Measurements from ENCODE around the gene ERN1. TPM values are rescaled to one million over a fixed set of nuclear protein-coding genes. Genes with fewer than 3 reads are reported as not detected.
A peak's percentile ranks its signal among the peaks of the same experiment; 100 is the strongest.
"Not testable (repeated sequence)": the region's sequence is repeated elsewhere in the genome, so short reads cannot be mapped to it uniquely, and the experiment has no call there.

ERN1 gene
- total RNA-seq, 1 donor from 2014 or later = 22.1 TPM

- H3K36me3 ChIP-seq (ENCODE audit: control insufficient read depth, insufficient read depth, low read length) = peaks cover 3% of the 10 kb centered on the region
- no peak for FAIRE-seq
- no peaks in the 10 kb centered on the region for H3K27me3 ChIP-seq (ENCODE audit: control insufficient read depth, insufficient read depth, low read length)
- no peak for TF ChIP-seq CTCF (IDR thresholded peaks at IDR 0.05; ENCODE audit: insufficient read depth, low read length, severe bottlenecking)
- DNase-seq (ENCODE audit: low read depth) = peak; percentile 55
- H3K4me3 ChIP-seq (ENCODE audit: low read depth, low read length) = no peak overlapping the region
Observed at GRCh38 chr17:64174686-64175456, 44.9 kb upstream of the ERN1 start.

- H3K36me3 ChIP-seq (ENCODE audit: control insufficient read depth, insufficient read depth, low read length) = peaks cover 3% of the 10 kb centered on the region
- no peak overlapping the region for H3K4me3 ChIP-seq (ENCODE audit: low read depth, low read length)
- no peak for FAIRE-seq
- H3K27me3 ChIP-seq (ENCODE audit: control insufficient read depth, insufficient read depth, low read length) = no peaks in the 10 kb centered on the region
- TF ChIP-seq CTCF (IDR thresholded peaks at IDR 0.05; ENCODE audit: insufficient read depth, low read length, severe bottlenecking) = no peak
- no peak for DNase-seq (ENCODE audit: low read depth)
Observed at GRCh38 chr17:64173646-64174045, 43.7 kb upstream of the ERN1 start.

- DNase-seq (ENCODE audit: low read depth) (no peak), FAIRE-seq (no peak)
- Histone ChIP-seq H3K4me3 (ENCODE audit: low read depth, low read length) (no peak overlapping the region), H3K27me3 (ENCODE audit: control insufficient read depth, insufficient read depth, low read length) (no peaks in the 10 kb centered on the region), H3K36me3 (ENCODE audit: control insufficient read depth, insufficient read depth, low read length) (peaks cover 3% of the 10 kb centered on the region)
- TF ChIP-seq CTCF (IDR thresholded peaks at IDR 0.05; ENCODE audit: insufficient read depth, low read length, severe bottlenecking) = no peak
Observed at GRCh38 chr17:64172510-64172909, 42.6 kb upstream of the ERN1 start.

GRCh38 chr17:64171041-64171440, 41.1 kb upstream of the ERN1 start:
- no peak for TF ChIP-seq CTCF (IDR thresholded peaks at IDR 0.05; ENCODE audit: insufficient read depth, low read length, severe bottlenecking)
- FAIRE-seq (no peak), DNase-seq (ENCODE audit: low read depth) (peak; percentile 93)
- Histone ChIP-seq H3K36me3 (ENCODE audit: control insufficient read depth, insufficient read depth, low read length) (peaks cover 4% of the 10 kb centered on the region), H3K27me3 (ENCODE audit: control insufficient read depth, insufficient read depth, low read length) (no peaks in the 10 kb centered on the region), H3K4me3 (ENCODE audit: low read depth, low read length) (no peak overlapping the region)

GRCh38 chr17:64170286-64170685, 40.3 kb upstream of the ERN1 start:
- DNase-seq (ENCODE audit: low read depth) (no peak), FAIRE-seq (no peak)
- H3K36me3 ChIP-seq (ENCODE audit: control insufficient read depth, insufficient read depth, low read length) = peaks cover 3% of the 10 kb centered on the region
- TF ChIP-seq CTCF (IDR thresholded peaks at IDR 0.05; ENCODE audit: insufficient read depth, low read length, severe bottlenecking) = no peak
- no peaks in the 10 kb centered on the region for H3K27me3 ChIP-seq (ENCODE audit: control insufficient read depth, insufficient read depth, low read length)
- no peak overlapping the region for H3K4me3 ChIP-seq (ENCODE audit: low read depth, low read length)

- FAIRE-seq; H3K36me3 ChIP-seq (ENCODE audit: control insufficient read depth, insufficient read depth, low read length); H3K4me3 ChIP-seq (ENCODE audit: low read depth, low read length); H3K27me3 ChIP-seq (ENCODE audit: control insufficient read depth, insufficient read depth, low read length); DNase-seq (ENCODE audit: low read depth): not testable (repeated sequence)
Observed at GRCh38 chr17:64167666-64168065, 37.7 kb upstream of the ERN1 start.
